DOHH2 (cell line): ENCODE data around the gene FAM131A.

ENCODE experiments used
- CTCF ChIP-seq: fragments of 200-600 bp; sonication (generic); IDR thresholded peaks from one replicate; pipeline ENCODE4 v1.5.1; 2014; ENCODE audit warnings: antibody characterized with exemption, mild to moderate bottlenecking, low read depth, low read length; ENCODE audit not compliant: poor library complexity, severe bottlenecking
- EZH2phosphoT487 ChIP-seq: fragments of 200-600 bp; sonication (generic); IDR thresholded peaks from 2 replicates; pipeline ENCODE4 v1.6.1; 2017; ENCODE audit warnings: borderline replicate concordance, mild to moderate bottlenecking, antibody characterized with exemption, low read length, moderate library complexity, mixed read lengths

- TF ChIP-seq CTCF (no peak), EZH2phosphoT487 (no peak)
These were observed 10.6 kb downstream of the FAM131A start for GRCh38 chr3:184348057-184348382.
